HG03378 (cell line): ENCODE data around the gene C4orf36.

Experiments
- ATAC-seq: cut with Tn5 transposase; IDR thresholded peaks from one replicate; pipeline ENCODE4 v1.9.1; 2021; ENCODE audit warnings: mild to moderate bottlenecking, moderate library complexity; ENCODE audit not compliant: unreplicated experiment

C4orf36 gene

GRCh38 chr4:86891762-86892635 lies at the start of gene C4orf36:
TSS of gene C4orf36 (minus strand) at chr4:86892422. CDS start at chr4:86891520, 902 bp downstream.
- ATAC-seq, result peak; percentile 45

GRCh38 chr4:86940920-86941460 lies 48.8 kb upstream of the C4orf36 start:
- ATAC-seq, result no peak

DNA sequence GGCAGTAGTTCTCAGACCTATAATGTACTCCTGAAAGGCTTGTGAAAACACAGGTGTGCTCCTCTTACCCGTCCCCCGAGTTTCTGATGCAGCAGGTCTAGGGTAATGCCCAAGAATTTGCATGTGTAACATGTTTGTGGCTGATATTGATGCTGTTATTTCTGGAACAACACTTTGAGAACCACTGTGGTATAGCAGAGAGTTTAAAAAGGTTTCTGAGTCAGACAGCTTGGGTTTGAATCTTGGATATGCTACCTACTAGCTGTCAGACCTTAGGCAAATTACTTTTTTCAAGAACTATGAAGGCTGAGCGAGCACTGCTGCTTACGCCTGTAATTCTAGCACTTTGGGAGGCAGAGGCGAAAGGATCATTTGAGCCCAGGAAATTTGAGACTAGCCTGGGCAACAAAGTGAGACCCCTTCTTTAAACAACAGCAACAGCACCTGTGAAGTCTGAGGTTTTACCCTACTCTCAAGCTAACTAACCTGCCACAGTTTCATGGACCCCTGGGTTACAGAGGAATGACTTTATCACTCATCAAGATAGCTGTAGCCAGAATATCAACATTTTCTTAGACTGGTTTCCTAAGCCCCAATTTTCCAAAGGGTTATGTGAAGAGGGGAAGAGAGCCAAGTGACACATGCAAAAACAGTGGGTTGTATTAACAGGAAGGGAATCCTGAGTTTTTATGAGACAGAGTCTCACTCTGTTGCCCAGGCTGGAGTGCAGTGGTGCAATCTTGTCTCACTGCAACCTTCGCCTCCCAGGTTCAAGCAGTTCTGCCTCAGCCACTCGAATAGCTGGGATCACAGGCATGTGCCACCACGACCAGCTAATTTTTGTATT lies 47.7 kb upstream of the C4orf36 start:
- peak; percentile 77 for ATAC-seq

DNA sequence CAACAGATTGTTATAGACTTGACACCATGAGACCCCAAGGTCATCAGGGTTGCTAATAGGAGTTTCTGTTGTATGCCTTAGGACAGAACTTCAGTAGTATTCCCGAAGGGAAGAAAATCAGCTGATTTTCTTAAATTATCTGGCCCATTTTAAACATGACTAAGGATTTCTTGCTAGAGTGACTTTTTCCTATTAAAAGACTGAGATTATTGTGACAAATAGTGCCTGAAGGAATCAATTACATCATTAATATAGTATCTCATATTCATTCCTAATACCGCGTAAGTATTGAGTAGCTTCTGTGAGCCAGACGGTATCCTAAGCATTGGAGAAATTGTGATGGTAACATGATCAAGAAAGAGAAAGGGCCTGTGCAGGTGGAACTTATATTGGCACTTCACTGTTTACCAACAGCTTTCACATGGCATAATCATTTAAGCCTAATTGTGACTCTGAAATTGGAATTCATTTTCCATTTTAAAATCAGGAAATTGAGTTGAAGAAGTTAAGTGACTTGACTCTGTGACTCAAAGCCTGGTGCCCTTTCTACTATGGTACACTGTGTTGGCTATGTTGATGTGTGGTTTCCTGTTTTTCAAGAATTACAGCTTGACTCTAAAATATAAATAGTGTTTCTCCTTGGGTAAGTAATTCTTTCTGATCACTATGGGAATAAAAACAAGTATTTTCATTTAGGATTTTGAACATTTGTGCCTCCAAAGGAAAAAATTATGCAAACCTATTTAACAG lies 46.7 kb upstream of the C4orf36 start:
- no peak for ATAC-seq

GRCh38 chr4:86935853-86936733 lies 43.9 kb upstream of the C4orf36 start:
- ATAC-seq, result peak; percentile 39

DNA sequence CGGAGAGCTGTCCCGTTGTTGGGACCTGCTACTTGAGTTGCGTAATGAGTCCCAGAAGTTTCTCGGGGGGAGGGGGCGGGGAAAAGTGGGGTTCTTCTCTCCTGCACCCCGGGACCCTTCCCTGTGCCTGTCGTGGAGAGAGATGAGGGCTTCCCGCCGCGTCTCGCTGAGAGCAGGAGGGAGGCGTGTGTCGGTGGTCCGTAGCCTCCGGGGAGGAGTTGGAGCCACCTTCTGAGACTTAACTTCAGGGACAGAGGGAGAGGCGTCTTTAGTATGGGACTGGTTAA lies 43.3 kb upstream of the C4orf36 start:
- no peak for ATAC-seq

DNA sequence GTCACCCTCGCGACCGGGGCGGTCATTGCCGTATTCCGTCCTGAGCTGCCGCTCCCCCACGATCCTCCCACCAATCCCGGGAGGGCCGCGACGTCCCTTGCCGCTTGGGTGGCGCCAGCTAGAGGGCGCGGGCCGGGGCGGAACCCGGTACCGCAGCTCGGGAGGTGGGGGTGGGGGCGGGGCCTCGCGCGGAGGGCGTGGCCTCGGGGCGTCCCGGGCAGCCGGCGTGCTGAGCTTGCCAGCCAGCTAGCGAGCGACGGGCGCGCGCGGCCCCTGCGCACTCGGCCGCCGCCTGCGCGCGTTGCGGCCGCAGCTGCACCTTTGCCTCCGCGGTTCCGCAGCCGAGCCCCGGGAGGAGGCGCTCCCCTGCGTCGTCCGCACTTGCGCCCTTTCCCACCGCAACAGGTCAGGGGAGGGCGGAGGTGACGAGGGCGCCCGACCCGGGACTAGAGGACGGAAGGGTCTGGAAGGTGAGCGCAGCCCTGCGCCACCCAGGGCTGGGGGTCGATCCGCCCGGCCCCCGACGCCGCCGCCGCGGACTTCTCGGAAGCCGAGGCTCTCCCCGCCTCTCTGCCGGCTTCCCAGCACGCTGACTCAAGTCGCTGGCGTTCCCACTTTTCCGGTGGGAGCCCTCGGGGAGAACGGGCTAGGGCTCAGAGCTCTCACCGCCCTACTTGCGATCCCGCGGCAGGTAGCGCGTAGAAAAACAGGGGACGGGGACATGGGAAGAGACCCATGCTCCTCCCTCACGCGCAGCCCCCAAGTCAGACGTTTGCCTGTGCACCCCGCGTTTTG lies 42.7 kb upstream of the C4orf36 start, which contains the start of gene AFF1:
TSS of gene AFF1 (plus strand) at position 241 of the 795 bp plus-strand sequence. CDS start 13,523 bp downstream, outside the sequence.
- peak; percentile 39 for ATAC-seq

DNA sequence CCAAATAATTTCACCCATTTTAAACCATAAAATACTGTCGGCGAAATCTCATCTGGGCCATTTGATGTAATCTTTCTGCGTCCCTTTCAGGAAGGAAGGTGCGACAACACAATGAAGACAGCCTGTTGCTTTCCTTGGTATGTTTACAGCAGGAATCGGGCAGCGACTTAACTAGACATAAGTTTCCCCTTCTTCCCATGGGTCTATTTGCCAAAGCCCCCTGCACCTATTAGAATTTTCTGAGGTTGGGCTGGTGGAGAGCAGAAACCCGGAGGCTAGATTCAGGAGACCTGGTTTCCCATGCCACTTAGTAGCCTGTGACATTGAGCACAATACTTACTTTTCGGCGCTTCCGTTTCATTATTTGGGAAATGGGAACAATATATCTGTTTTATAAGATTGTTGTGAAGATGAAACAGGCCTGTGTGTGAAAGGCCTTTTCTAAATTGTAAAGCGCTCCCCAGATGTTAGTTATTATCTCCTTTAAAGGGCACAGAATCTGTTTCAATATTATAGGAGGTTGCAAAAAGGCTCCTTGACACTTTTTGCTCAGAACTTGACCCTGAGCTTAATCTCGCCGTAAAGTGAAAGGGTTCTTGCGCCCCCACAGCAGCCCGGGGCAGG lies 42.0 kb upstream of the C4orf36 start:
- no peak for ATAC-seq

DNA sequence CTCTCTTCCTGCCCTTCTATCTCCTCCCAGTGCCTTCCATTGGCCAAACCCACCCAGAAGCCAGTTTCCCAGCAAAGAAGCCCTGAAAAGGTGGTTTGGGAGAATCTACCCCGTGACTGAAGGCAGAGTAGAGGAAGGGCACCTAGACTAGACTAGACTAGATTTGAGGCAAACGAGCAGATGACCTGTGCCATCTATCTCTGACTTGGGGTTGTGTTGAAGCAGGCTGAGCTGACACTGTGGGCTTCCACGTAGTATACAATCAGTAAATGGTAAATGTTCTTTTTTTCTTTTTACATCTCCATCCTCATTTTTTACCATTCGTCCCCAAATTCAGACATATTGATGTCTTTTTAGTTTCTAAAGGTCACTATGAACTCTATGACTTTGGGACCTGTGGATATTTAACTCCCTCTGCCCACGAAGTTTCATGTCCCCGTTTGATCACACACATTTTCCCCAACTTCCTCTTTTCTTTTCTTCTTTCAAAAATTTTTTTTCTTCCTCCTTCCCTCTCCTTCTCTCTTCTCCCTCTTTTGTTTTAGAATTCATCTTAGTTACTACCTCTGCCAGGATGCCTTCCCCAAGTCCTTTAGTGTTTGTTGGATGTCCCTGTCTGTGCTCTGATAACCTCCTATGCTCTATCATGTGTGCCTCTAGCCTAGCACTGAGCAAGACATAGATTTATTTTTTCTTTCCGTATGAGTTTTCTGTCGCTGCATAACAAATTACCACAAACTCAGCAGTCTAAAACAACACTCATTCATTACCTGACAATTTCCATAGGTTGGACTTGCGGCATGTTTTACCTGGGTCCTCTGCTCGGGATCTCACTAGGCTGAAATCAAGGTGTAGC lies 36.4 kb upstream of the C4orf36 start:
- no peak for ATAC-seq

- no peak for ATAC-seq
These were observed 35.7 kb upstream of the C4orf36 start for GRCh38 chr4:86927843-86928395.

DNA sequence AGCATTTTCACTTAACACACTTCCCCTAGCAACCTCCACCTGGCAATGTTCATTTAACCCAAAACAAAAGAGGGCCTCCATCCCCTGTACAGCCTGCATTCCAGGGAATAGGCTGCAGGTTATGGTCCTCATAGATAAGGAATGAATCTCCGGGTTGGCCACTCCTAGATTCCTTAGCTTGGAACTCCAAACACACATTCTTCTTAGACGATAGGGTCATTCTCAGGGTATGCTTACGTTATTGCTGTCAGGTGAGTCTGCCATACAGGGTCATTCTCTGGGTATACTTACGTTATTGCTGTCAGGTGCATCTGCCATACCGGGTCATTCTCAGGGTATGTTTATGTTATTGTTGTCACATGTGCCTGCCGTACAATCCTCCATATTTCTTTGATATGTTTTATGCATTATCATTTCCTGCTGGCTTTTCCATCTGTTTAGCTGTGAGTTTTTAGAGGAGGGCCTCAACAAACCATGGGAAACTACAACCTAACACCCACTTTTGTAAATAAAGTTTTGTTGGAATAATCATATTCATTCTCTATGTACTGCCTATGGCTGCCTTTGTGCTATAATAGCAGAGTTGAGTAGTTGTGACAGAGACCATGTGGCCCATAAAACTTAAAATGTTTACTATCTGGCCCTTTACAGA lies 34.3 kb upstream of the C4orf36 start:
- no peak for ATAC-seq

DNA sequence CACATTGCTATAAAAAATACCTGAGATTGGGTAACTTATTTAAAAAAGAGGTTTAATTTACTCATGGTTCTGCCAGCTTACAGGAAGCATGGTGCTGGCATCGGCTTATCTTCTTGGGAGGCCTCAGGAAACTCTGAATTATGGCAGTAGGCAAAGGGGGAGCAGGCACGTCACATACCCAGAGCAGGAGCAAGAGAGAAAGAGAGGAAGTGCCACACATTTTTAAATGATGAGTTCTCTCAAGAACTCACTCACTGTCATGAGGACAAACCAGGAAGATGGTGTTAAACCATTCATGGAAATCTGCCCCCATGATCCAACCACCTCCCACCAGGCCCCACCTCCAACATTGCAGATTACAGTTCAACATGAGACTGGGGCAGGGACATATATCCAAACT lies 32.6 kb upstream of the C4orf36 start:
- ATAC-seq, result no peak

DNA sequence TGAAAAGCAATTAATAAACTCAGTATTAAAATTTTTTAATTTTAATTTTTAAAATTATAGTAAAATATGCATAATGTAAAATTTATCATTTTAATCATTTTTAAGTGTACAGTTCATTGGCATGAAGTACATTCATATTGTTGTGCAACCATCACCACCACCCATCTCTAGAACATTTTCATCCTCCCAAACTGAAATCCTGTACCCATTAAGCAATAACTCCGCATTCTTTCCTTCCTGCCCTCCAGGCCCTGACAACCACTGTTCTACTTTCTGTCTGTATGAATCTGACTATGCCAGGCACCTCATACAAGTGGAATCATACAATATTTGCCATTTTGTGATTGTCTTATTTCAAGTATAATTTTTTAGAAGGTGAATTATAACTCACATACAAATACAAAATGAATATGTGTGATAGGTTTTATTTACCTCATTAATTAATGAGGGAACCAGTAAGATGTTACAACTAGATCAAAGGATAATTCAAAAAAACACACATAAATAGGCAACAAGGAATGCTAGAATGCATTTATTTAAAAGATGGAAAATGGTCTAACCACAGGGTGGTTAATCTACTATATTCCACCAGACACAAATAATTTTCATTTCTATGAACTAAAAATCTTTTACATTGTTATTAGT lies 29.5 kb upstream of the C4orf36 start:
- no peak for ATAC-seq

GRCh38 chr4:86919561-86920223 lies 27.5 kb upstream of the C4orf36 start:
- no peak for ATAC-seq

- no peak for ATAC-seq
These were observed 26.4 kb upstream of the C4orf36 start for GRCh38 chr4:86918539-86919072.
